ENCODE measurements around the gene BCL2.

Gene BCL2

DNA sequence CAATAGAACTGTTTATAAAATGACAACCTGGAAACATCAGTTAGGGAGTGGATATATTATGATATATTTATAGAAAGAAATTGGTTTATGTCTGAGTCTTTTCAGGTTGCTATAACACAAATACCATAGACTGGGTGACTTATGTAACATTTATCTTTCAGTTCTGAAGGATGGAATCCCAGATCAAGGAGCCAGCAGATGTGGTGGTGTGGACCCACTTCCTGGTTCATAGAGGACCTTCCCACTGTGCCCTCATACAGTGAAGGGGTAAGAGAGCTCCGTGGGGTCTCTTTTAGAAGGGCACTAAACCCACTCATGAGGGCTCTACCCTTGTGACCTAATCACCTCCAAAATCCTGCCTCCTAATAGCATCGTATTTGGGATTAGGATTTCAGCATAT, 86.7 kb downstream of the BCL2 start:
- no peak overlapping the region for H3K27ac ChIP-seq
- no peaks in the 10 kb centered on the region for H3K27me3 ChIP-seq
- peaks cover 55% of the 10 kb centered on the region for H3K36me3 ChIP-seq
- H4K20me1 ChIP-seq: peaks cover 12% of the 10 kb centered on the region; the same call in 1 of the 2 replicates
- peaks cover 23% of the 10 kb centered on the region for H3K9me3 ChIP-seq
- no peak overlapping the region for H3K9ac ChIP-seq
- H3K4me2 ChIP-seq: no peak overlapping the region
- peaks cover 5% of the 10 kb centered on the region for H3K4me1 ChIP-seq
- TF ChIP-seq Cebpa-rat (IDR thresholded peaks at IDR 0.05): no peak
- H3K4me3 ChIP-seq: no peak overlapping the region

DNA sequence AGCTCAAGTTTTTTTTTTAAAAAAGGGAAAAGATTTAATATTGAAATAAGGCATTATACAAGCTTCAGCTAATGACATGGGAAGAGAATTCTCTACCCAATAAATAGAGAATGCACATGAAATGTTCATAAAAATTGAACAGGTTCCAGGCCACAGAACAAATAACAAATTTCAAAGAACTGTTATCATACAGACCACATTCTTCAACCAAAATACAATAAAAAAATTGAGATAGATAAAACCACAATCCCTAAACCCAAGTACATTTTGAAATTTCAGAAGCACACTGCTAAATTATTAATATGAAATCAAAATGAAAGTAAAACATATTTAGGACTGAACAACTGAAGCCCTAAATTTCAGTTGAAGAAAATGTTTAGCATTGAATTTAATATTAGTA, 89.6 kb downstream of the BCL2 start:
- Histone ChIP-seq H3K4me1 (peaks cover 9% of the 10 kb centered on the region), H3K36me3 (peaks cover 55% of the 10 kb centered on the region), H3K27ac (no peak overlapping the region), H3K4me3 (no peak overlapping the region), H3K9ac (no peak overlapping the region), H3K4me2 (no peak overlapping the region), H3K27me3 (no peaks in the 10 kb centered on the region), H4K20me1 (peaks cover 30% of the 10 kb centered on the region; the same call in 1 of the 2 replicates), H3K9me3 (peaks cover 24% of the 10 kb centered on the region)
- TF ChIP-seq Cebpa-rat (IDR thresholded peaks at IDR 0.05): no peak

DNA sequence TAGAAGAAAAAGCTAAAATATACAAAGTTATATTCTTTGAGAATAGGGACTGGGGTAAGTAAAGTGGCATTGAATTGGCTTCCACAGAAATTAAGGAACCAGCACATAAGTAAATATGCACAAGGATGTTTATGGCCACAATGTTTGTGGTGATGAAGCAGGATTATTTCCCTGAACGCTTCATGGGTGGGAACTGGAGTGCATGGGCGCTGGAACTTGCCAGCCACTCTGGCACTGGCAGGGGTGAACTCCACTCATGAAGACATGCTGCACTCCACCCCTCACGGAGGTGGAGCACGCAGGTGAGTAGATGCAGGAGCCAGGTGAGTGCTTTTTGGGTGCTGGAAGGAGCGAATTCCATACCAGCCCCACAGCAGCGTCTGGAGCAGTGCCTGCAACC, 94.1 kb downstream of the BCL2 start:
- no peak for TF ChIP-seq Cebpa-rat (IDR thresholded peaks at IDR 0.05)
- peaks cover 29% of the 10 kb centered on the region; the same call in 1 of the 2 replicates for H4K20me1 ChIP-seq
- H3K27me3 ChIP-seq: no peaks in the 10 kb centered on the region
- peaks cover 24% of the 10 kb centered on the region for H3K4me1 ChIP-seq
- H3K4me2 ChIP-seq: no peak overlapping the region
- peaks cover 47% of the 10 kb centered on the region for H3K9me3 ChIP-seq
- no peak overlapping the region for H3K9ac ChIP-seq
- peaks cover 74% of the 10 kb centered on the region for H3K36me3 ChIP-seq
- no peak overlapping the region for H3K4me3 ChIP-seq
- no peak overlapping the region for H3K27ac ChIP-seq

DNA sequence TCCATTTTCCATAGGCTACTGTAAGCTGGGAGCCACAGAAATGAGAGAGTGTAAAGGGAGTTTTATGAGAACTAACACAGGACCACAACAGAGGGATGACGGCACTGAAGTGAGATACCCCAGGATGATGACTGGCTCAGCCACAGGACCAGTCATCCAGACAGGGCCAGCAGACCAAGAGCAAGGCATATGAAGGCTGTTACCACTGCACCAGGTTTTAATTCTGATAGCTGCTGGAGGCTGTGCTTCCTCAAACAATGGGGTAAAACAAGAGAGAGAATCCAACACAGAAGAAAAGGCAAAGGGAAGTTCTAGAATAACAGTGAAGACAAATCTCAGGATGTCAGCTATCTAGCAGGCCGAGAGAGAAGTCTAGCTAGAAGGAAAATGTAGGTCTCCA, 94.9 kb downstream of the BCL2 start:
- Histone ChIP-seq H3K4me1 (peaks cover 24% of the 10 kb centered on the region), H3K4me3 (no peak overlapping the region), H3K27ac (peak overlapping the region; percentile 30; the same call in 1 of the 2 replicates), H4K20me1 (peaks cover 29% of the 10 kb centered on the region; the same call in 1 of the 2 replicates), H3K4me2 (peak overlapping the region; percentile 44), H3K9me3 (peaks cover 55% of the 10 kb centered on the region), H3K27me3 (no peaks in the 10 kb centered on the region), H3K9ac (0 out of 2 replicates have a peak overlapping the region, but pooled peaks have one; percentile 15), H3K36me3 (peaks cover 80% of the 10 kb centered on the region)
- no peak for TF ChIP-seq Cebpa-rat (IDR thresholded peaks at IDR 0.05)

DNA sequence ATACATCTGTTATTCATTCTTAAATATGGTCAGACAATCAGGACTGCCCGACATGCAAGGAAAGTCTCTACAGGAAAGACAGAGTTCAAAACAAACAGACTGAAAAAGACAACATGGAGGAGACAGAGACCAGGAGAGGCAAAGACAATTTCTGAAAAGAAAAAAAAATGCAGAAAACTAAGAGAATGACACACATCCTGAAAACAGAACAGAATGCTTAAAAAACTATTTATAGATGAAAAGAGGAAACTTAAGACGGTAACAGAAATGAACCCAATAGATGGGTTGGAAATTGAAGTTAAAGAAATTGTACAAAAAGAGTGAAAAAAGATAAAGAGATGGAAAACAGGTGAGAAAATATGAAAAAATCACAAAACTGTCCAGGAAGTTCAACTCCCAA, 95.7 kb downstream of the BCL2 start:
- peaks cover 29% of the 10 kb centered on the region; the same call in 1 of the 2 replicates for H4K20me1 ChIP-seq
- no peak overlapping the region for H3K27ac ChIP-seq
- TF ChIP-seq Cebpa-rat (IDR thresholded peaks at IDR 0.05): no peak
- H3K4me3 ChIP-seq: no peak overlapping the region
- H3K27me3 ChIP-seq: no peaks in the 10 kb centered on the region
- peaks cover 60% of the 10 kb centered on the region for H3K9me3 ChIP-seq
- no peak overlapping the region for H3K9ac ChIP-seq
- H3K4me2 ChIP-seq: peak overlapping the region; percentile 44; the same call in 1 of the 2 replicates
- peaks cover 77% of the 10 kb centered on the region for H3K36me3 ChIP-seq
- H3K4me1 ChIP-seq: peaks cover 24% of the 10 kb centered on the region

DNA sequence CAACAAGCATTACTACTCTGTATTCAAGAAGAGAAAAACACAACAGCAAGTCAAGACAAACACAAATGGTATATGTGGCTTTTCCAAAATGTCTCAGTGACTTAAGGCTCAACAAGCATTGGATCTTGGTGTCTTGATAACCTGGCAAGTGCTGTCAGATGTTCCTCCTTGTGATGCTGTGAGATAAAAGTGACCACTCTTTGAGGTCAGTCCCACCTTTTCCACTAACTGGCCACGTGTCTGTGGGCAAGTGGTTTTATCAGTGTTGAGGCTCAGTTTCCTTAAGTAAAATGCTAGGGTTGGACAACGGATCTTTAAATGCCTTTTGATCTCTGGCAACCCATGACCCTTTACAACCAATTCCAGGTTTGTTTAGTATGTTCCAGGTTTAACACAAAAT, 98.7 kb downstream of the BCL2 start:
- Histone ChIP-seq H4K20me1 (peaks cover 31% of the 10 kb centered on the region; the same call in 1 of the 2 replicates), H3K27ac (no peak overlapping the region), H3K27me3 (no peaks in the 10 kb centered on the region), H3K4me1 (peaks cover 40% of the 10 kb centered on the region), H3K4me3 (no peak overlapping the region), H3K4me2 (no peak overlapping the region), H3K9ac (no peak overlapping the region), H3K36me3 (peaks cover 64% of the 10 kb centered on the region), H3K9me3 (peaks cover 46% of the 10 kb centered on the region)
- no peak for TF ChIP-seq Cebpa-rat (IDR thresholded peaks at IDR 0.05)

DNA sequence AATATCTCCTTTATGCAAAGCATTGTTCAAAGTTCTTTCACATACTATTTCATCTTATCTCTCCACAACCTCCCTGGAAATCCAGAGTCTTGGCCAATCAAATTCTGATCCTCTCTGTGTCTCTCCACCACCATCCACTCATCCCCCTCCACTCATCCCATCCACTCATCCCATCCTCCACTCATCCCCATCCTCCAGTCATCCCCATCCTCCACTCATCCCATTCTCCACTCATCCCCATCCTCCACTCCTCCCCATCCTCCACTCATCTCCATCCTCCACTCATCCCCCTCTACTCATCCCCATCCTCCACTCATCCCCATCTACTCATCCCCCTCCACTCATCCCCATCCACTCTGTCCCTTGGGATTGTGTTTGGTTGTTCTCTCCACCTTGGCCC, 101.1 kb downstream of the BCL2 start:
- H3K9me3 ChIP-seq: peaks cover 39% of the 10 kb centered on the region
- H4K20me1 ChIP-seq: peaks cover 14% of the 10 kb centered on the region; the same call in 1 of the 2 replicates
- H3K4me1 ChIP-seq: peaks cover 28% of the 10 kb centered on the region

DNA sequence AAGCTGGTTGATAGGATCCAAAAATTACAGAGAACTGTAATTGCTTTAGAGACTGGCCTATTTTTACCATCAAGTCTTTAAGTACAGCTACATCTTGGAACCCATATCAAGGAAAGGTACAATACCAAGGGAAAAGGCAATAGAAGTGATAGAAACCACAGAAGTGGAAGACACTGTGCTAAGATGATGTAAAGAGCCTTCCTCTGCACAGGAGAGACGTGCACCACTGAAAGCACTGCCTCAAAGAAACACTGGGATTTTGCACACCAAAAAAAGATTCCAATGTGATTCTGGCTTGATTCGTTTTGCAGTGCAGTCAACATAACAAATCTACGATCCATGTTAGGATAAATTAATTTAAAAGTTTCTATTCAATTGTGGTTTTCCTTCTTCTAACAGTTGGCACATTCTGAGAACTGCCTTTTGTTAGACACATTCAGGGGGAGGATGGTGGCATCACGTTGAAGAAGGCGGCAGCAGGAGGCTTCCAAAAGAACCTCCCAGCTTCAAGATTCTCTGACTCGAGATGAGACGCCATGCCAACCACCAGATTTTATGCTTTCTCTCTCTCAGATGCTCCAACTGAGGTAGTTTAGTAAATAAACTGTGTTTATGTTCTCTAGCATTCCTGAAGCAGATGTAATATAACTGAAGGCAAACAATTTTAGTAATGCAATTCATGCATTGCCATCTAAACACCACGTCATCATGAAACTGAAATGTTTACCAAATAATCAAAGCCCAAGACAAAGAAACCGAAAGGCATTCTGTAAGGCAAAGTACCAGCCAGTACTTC, 102.9 kb downstream of the BCL2 start:
- H3K9ac ChIP-seq: no peak overlapping the region
- H3K4me3 ChIP-seq: no peak overlapping the region
- H3K27me3 ChIP-seq: no peaks in the 10 kb centered on the region
- no peak overlapping the region for H3K4me2 ChIP-seq
- H3K4me1 ChIP-seq: peaks cover 26% of the 10 kb centered on the region
- TF ChIP-seq Cebpa-rat (IDR thresholded peaks at IDR 0.05): no peak
- H4K20me1 ChIP-seq: peaks cover 14% of the 10 kb centered on the region; the same call in 1 of the 2 replicates
- peaks cover 26% of the 10 kb centered on the region for H3K9me3 ChIP-seq
- no peak overlapping the region for H3K27ac ChIP-seq
- H3K36me3 ChIP-seq: peaks cover 52% of the 10 kb centered on the region

More for the DNA sequence above, 101.1 kb downstream of the BCL2 start:
- no peak overlapping the region for H3K4me3 ChIP-seq
- no peak overlapping the region for H3K4me2 ChIP-seq
- H3K27me3 ChIP-seq: no peaks in the 10 kb centered on the region
- peaks cover 56% of the 10 kb centered on the region for H3K36me3 ChIP-seq
- H3K9ac ChIP-seq: no peak overlapping the region
- no peak for TF ChIP-seq Cebpa-rat (IDR thresholded peaks at IDR 0.05)
- no peak overlapping the region for H3K27ac ChIP-seq

DNA sequence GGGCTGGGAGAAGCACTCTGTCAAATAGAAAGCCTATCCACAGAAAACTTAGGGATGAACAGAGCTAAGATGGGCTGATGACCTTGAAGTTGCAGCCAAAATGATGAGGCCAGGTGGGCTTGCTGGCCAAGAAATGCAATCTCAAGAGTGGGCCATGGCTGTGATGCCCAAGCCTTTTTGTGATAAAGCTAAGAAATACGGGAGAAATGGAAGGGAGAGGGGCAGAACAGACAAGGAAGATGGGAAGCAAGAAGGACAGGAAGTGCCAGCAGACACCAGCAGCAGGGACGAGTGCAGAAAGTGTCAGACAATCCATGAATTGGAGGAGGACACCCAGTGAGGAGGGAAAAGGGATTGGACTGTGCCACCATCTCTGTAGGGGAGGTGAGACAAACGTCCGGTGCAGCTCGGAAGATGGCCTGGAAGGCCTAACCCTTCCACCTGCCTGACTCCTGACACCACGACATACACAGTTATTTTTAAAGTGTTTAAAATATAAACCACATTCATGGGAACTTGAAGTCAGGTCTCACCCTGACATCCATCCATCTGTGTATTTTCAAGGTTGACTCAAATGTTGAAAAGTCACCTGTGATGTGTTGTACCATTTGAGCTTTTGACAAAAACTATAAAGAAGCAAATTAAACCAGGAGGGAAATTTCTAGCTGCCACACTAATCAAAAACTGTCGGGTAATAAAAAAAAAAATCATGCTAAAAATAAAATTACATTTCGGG, 105.5 kb downstream of the BCL2 start:
- Histone ChIP-seq H3K4me1 (peaks cover 37% of the 10 kb centered on the region), H3K4me3 (no peak overlapping the region), H3K27ac (peak overlapping the region; percentile 33), H3K36me3 (peaks cover 46% of the 10 kb centered on the region), H3K27me3 (no peaks in the 10 kb centered on the region), H3K4me2 (no peak overlapping the region; the same call in 1 of the 2 replicates), H3K9me3 (no peaks in the 10 kb centered on the region), H3K9ac (no peak overlapping the region), H4K20me1 (peaks cover 22% of the 10 kb centered on the region; the same call in 1 of the 2 replicates)
- TF ChIP-seq Cebpa-rat (IDR thresholded peaks at IDR 0.05): no peak
